Measurements from ENCODE around the gene WNT3. TPM values are rescaled to one million over a fixed set of nuclear protein-coding genes. Genes with fewer than 3 reads are reported as not detected.

WNT3 gene
- total and polyA plus RNA-seq, 10 of the 15 experiments (the other 5 are each of a cell fraction or from before 2014, with no cell fraction given), result 0.01 to 0.03 TPM; not detected in 8

GRCh38 chr17:46796084-46796483, 22.4 kb downstream of the WNT3 start:
- intact Hi-C loops (cut with micrococcal nuclease; ENCODE audit: unreplicated experiment), result no loop called here
- FAIRE-seq, result no peak
- Histone ChIP-seq H3K27me3 (replicated peaks in 1 of 2; ENCODE audit: control insufficient read depth in 2 of 2, insufficient read depth in 2 of 2, low read length in 1 of 2) (peaks cover 0 to 3% of the 10 kb centered on the region in 2 experiments; a peak in 3 of 4 replicates), H3K9me3 (replicated peaks; ENCODE audit: control insufficient read depth, insufficient read depth, low read length) (no peaks in the 10 kb centered on the region), H3K9ac (ENCODE audit: control insufficient read depth, insufficient read depth, low read length) (no peak overlapping the region), H4K20me1 (ENCODE audit: control insufficient read depth, insufficient read depth) (no peaks in the 10 kb centered on the region), H3K4me2 (ENCODE audit: control insufficient read depth, insufficient read depth) (no peak overlapping the region), H2AFZ (ENCODE audit: control insufficient read depth, low read depth, low read length) (no peak overlapping the region), H3K27ac (ENCODE audit: control insufficient read depth, insufficient read depth) (no peak overlapping the region), H3K4me3 (no peak overlapping the region), H3K4me1 (ENCODE audit: control insufficient read depth, insufficient read depth, low read length) (no peaks in the 10 kb centered on the region), H3K36me3 (ENCODE audit: control insufficient read depth in 2 of 2, insufficient read depth in 2 of 2, low read length in 1 of 2) (no peaks in the 10 kb centered on the region), H3K79me2 (ENCODE audit: control insufficient read depth, insufficient read depth, low read length) (no peaks in the 10 kb centered on the region)
- CTCF ChIA-PET, result no interaction called here
- WGBS (ENCODE audit: insufficient coverage, insufficient replicate concordance, low lambda C conversion rate, missing lambda C conversion rate), result 38% methylated on average over 3 of the region's 3 CpGs
- SMC1A ChIA-PET (ENCODE audit: uncharacterized antibody, unreplicated experiment), result no interaction called here
- no peak for DNase-seq (ENCODE audit: low read depth, low spot score)
- TF ChIP-seq ATF2 (IDR thresholded peaks at IDR 0.05; ENCODE audit: low read length) (no peak), NR2C2 (IDR thresholded peaks at IDR 0.05; ENCODE audit: borderline replicate concordance, control insufficient read depth, insufficient read length, low read depth) (no peak), CTCF (IDR thresholded peaks at IDR 0.05 in 2 of 3, conservative IDR thresholded peaks at IDR 0.05 in 1 of 3; ENCODE audit: control insufficient read depth in 2 of 3, extremely low read depth in 1 of 3, insufficient read depth in 1 of 3, low read depth in 3 of 3, low read length in 3 of 3) (no peak), RBBP5 (conservative IDR thresholded peaks at IDR 0.05) (no peak), RELA (IDR thresholded peaks at IDR 0.05; ENCODE audit: borderline replicate concordance, partially characterized antibody) (no peak), TARDBP (IDR thresholded peaks at IDR 0.05; ENCODE audit: borderline replicate concordance) (no peak), NKRF (conservative IDR thresholded peaks at IDR 0.05) (no peak), POLR2A (IDR thresholded peaks at IDR 0.05; ENCODE audit: low read depth, low read length) (no peak), SIX5 (IDR thresholded peaks at IDR 0.05; ENCODE audit: low read depth, low read length, severe bottlenecking) (no peak), ZBED1 (IDR thresholded peaks at IDR 0.05; ENCODE audit: borderline replicate concordance) (no peak), STAT1 (conservative IDR thresholded peaks at IDR 0.05) (no peak), ZNF622 (IDR thresholded peaks at IDR 0.05) (no peak)
- ATAC-seq, result no peak
- BruUV-seq (replicated peaks), result no TSS peak
- in situ Hi-C loops (cut with MboI), result loop anchor here (10.0 kb wide), 2 partner anchors 59 to 99 kb away; partner anchors contain the start of gene WNT9B
- POLR2A ChIA-PET, result no interaction called here
- RAD21 ChIA-PET (ENCODE audit: unreplicated experiment), result no interaction called here

Data from GM12878 (cell line).